Endothelial cell of umbilical vein (primary cell): ENCODE data around the gene NID2.

Source experiments
- EZH2 ChIP-seq: IDR thresholded peaks from 2 replicates; pipeline ENCODE4 v1.6.1; 2012; ENCODE audit warnings: borderline replicate concordance, low read depth, mild to moderate bottlenecking, moderate library complexity, low read length, inconsistent platforms; ENCODE audit not compliant: severe bottlenecking
- MYC ChIP-seq: IDR thresholded peaks from one replicate; pipeline ENCODE4 v1.6.1; 2011; ENCODE audit warnings: mild to moderate bottlenecking, low read depth, low read length
- POLR2A ChIP-seq: IDR thresholded peaks from 2 replicates; pipeline ENCODE4 v1.6.1; 2012; ENCODE audit warnings: low read depth, mild to moderate bottlenecking, control low read depth, low read length
- POLR2AphosphoS5 ChIP-seq: IDR thresholded peaks from 2 replicates; pipeline ENCODE4 v1.6.1; 2012; ENCODE audit warnings: low read depth, mild to moderate bottlenecking, control low read depth, low read length, moderate library complexity; ENCODE audit not compliant: insufficient read depth

DNA sequence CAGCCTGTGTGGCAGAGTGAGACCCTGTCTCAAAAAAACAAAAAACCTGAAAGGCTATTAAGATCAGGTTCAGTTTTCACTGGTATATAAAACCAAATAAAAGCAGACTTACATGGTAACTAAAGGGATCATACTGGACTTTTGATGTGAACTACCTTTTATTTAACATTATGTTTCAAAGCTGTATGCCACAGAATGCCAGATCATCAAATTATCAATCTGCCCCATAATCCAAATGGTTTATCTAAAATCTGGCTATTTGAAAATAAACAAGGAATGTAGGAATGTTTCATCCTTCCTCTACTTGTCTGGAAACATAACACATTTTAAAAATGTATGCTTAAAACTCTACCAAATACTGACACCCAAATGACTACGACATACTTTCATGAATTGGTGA lies 14.2 kb downstream of the NID2 start:
- no peak for TF ChIP-seq POLR2A
- TF ChIP-seq MYC: no peak
- TF ChIP-seq EZH2: no peak
- no peak for TF ChIP-seq POLR2AphosphoS5
